IMR-90 (cell line): Measurements from ENCODE around the gene C3orf38.
"Not testable (repeated sequence)": the region's sequence is repeated elsewhere in the genome, so short reads cannot be mapped to it uniquely, and the experiment has no call there.

Experiments used
- CHD1 ChIP-seq: IDR thresholded peaks from 2 replicates; pipeline ENCODE4 v1.6.1; 2012; ENCODE audit warnings: low read depth, low read length, improper control_type of control experiment
- CTCF ChIP-seq: conservative IDR thresholded peaks from 2 replicates; pipeline ENCODE4 v1.5.1; 2012; ENCODE audit warnings: mild to moderate bottlenecking, low read depth, low read length, improper control_type of control experiment
- POLR2A ChIP-seq: IDR thresholded peaks from 2 replicates; pipeline ENCODE4 v1.6.1; 2012; ENCODE audit warnings: mild to moderate bottlenecking, low read depth, low read length
- USF2 ChIP-seq: fragments of 150-350 bp; IDR thresholded peaks from 2 replicates; pipeline ENCODE4 v1.6.1; 2017; ENCODE audit warnings: mild to moderate bottlenecking, antibody characterized with exemption, low read length, low read depth

GRCh38 chr3:88182165-88182918 is 32.6 kb downstream of the C3orf38 start:
- not testable (repeated sequence) for TF ChIP-seq CTCF, CHD1, USF2, POLR2A
